HEK293 (cell line): ENCODE data around the gene KCNJ9.

Experiments used
- CTCF ChIA-PET: fragments of 350-600 bp; formaldehyde crosslinking; extraction: SDS; loops from one replicate; lab custom pipeline; 2021; ENCODE audit warnings: antibody characterized with exemption; lab: Yijun Ruan, JAX
- POLR2A ChIA-PET: fragments of 300-600 bp; formaldehyde crosslinking; extraction: SDS; loops from one replicate; lab custom pipeline; 2020; ENCODE audit warnings: antibody characterized with exemption, inconsistent platforms; lab: Yijun Ruan, JAX
- H3K27ac ChIP-seq: fragments of 200-500 bp; sonication (Bioruptor generic); 2 replicates; pipeline ENCODE4 v1.5.1; 2014; ENCODE audit warnings: low read depth, low read length, control low read depth, inconsistent platforms; ENCODE audit errors: extremely low read depth
- H3K36me3 ChIP-seq, 2 experiments: fragments of 200-500 bp in 1 of 2; sonication (Bioruptor generic) in 1 of 2; 1 replicate in 1 of 2; 2 replicates in 1 of 2; pipeline ENCODE4 v1.5.1; 2014 to 2017; ENCODE audit warnings: inconsistent platforms in 2 of 2, low read length in 2 of 2; ENCODE audit not compliant: control insufficient read depth in 2 of 2, insufficient read depth in 1 of 2
- H3K4me1 ChIP-seq: fragments of 200-500 bp; sonication (Bioruptor generic); 2 replicates; pipeline ENCODE4 v1.5.1; 2014; ENCODE audit warnings: mild to moderate bottlenecking, low read length, inconsistent platforms; ENCODE audit not compliant: control insufficient read depth, insufficient read depth
- H3K4me3 ChIP-seq: 2 replicates; pipeline ENCODE4 v1.5.1; 2011; ENCODE audit warnings: low read depth, mild to moderate bottlenecking, control low read depth, low read length, moderate library complexity
- H3K9me3 ChIP-seq: fragments of 200-500 bp; sonication (Bioruptor generic); 2 replicates; pipeline ENCODE4 v1.5.1; 2014; ENCODE audit warnings: low read depth, low read length, inconsistent platforms; ENCODE audit not compliant: control insufficient read depth, insufficient read depth
- BCL11A ChIP-seq: fragments of 450-650 bp; formaldehyde crosslinking; IDR thresholded peaks from 2 replicates; pipeline ENCODE4 v1.5.1; 2016; ENCODE audit warnings: low read depth, missing biosample characterization, missing genetic modification characterization
- KLF17 ChIP-seq: fragments of 450-650 bp; formaldehyde crosslinking; IDR thresholded peaks from 2 replicates; pipeline ENCODE4 v1.5.1; 2016; ENCODE audit warnings: missing biosample characterization, missing genetic modification characterization
- OSR2 ChIP-seq: fragments of 450-650 bp; formaldehyde crosslinking; IDR thresholded peaks from 2 replicates; pipeline ENCODE4 v1.5.1; 2016; ENCODE audit warnings: missing biosample characterization, missing genetic modification characterization
- SALL2 ChIP-seq: fragments of 450-650 bp; formaldehyde crosslinking; IDR thresholded peaks from 2 replicates; pipeline ENCODE4 v1.5.0; 2017; ENCODE audit warnings: missing biosample characterization, mild to moderate bottlenecking, missing genetic modification characterization, borderline replicate concordance
- YY1 ChIP-seq: fragments of 450-650 bp; formaldehyde crosslinking; IDR thresholded peaks from 2 replicates; pipeline ENCODE4 v1.5.1; 2018; ENCODE audit warnings: missing biosample characterization, missing genetic modification characterization
- ZBTB1 ChIP-seq: fragments of 450-650 bp; formaldehyde crosslinking; IDR thresholded peaks from 2 replicates; pipeline ENCODE4 v1.5.1; 2016; ENCODE audit warnings: missing biosample characterization, missing genetic modification characterization
- ZBTB11 ChIP-seq: fragments of 450-650 bp; formaldehyde crosslinking; conservative IDR thresholded peaks from 2 replicates; pipeline ENCODE4 v1.5.1; 2016; ENCODE audit warnings: low read depth, missing biosample characterization, missing genetic modification characterization
- ZBTB17 ChIP-seq: fragments of 450-650 bp; formaldehyde crosslinking; IDR thresholded peaks from 2 replicates; pipeline ENCODE4 v1.5.1; 2016; ENCODE audit warnings: missing biosample characterization, missing genetic modification characterization
- ZNF148 ChIP-seq: fragments of 450-650 bp; formaldehyde crosslinking; IDR thresholded peaks from 2 replicates; pipeline ENCODE4 v1.5.0; 2017; ENCODE audit warnings: missing biosample characterization, missing genetic modification characterization, borderline replicate concordance
- ZNF16 ChIP-seq: fragments of 450-650 bp; formaldehyde crosslinking; IDR thresholded peaks from 2 replicates; pipeline ENCODE4 v1.5.1; 2016; ENCODE audit warnings: low read depth, missing biosample characterization, missing genetic modification characterization
- ZNF211 ChIP-seq: fragments of 450-650 bp; formaldehyde crosslinking; IDR thresholded peaks from 2 replicates; pipeline ENCODE4 v1.5.1; 2016; ENCODE audit warnings: low read depth, missing biosample characterization, missing genetic modification characterization
- ZNF473 ChIP-seq: fragments of 450-650 bp; formaldehyde crosslinking; IDR thresholded peaks from 2 replicates; pipeline ENCODE4 v1.5.1; 2017; ENCODE audit warnings: missing biosample characterization, missing genetic modification characterization
- ZNF629 ChIP-seq: fragments of 450-650 bp; formaldehyde crosslinking; IDR thresholded peaks from 2 replicates; pipeline ENCODE4 v1.5.1; 2017; ENCODE audit warnings: missing biosample characterization, missing genetic modification characterization
- ZNF639 ChIP-seq: fragments of 450-650 bp; formaldehyde crosslinking; IDR thresholded peaks from 2 replicates; pipeline ENCODE4 v1.5.1; 2016; ENCODE audit warnings: missing biosample characterization, missing genetic modification characterization
- ZNF645 ChIP-seq: fragments of 450-650 bp; formaldehyde crosslinking; IDR thresholded peaks from 2 replicates; pipeline ENCODE4; 2016; ENCODE audit warnings: missing biosample characterization, missing genetic modification characterization
- ZNF664 ChIP-seq: fragments of 450-650 bp; formaldehyde crosslinking; IDR thresholded peaks from 2 replicates; pipeline ENCODE4 v1.5.1; 2016; ENCODE audit warnings: missing biosample characterization, missing genetic modification characterization
- ZNF692 ChIP-seq: fragments of 450-650 bp; formaldehyde crosslinking; IDR thresholded peaks from 2 replicates; pipeline ENCODE4 v1.5.1; 2016; ENCODE audit warnings: missing biosample characterization, missing genetic modification characterization
- ZXDB ChIP-seq: fragments of 450-650 bp; formaldehyde crosslinking; IDR thresholded peaks from 2 replicates; pipeline ENCODE4 v1.5.1; 2016; ENCODE audit warnings: missing biosample characterization, missing genetic modification characterization

KCNJ9 gene

GRCh38 chr1:160127381-160127780 is 46.0 kb downstream of the KCNJ9 start:
- TF ChIP-seq KLF17 (no peak), ZBTB1 (no peak), ZNF473 (no peak), ZBTB11 (no peak), ZBTB17 (tag by site-specific recombination) (no peak), SALL2 (tag by site-specific recombination) (no peak), ZNF211 (no peak), ZNF639 (tag by site-specific recombination) (no peak), ZNF148 (tag by site-specific recombination) (no peak), ZNF645 (tag by site-specific recombination) (no peak), BCL11A (tag by site-specific recombination) (no peak), ZNF629 (tag by site-specific recombination) (no peak), OSR2 (tag by site-specific recombination) (no peak), ZNF664 (tag by site-specific recombination) (no peak), ZNF692 (no peak), ZNF16 (tag by site-specific recombination) (no peak), YY1 (no peak), ZXDB (tag by site-specific recombination) (no peak)
- TF ChIP-seq, all 188 proteins: peak for 0
- POLR2A ChIA-PET = no interaction called here
- no peak overlapping the region for H3K27ac ChIP-seq
- no peaks in the 10 kb centered on the region for H3K4me1 ChIP-seq
- no peak overlapping the region for H3K4me3 ChIP-seq
- CTCF ChIA-PET = interaction anchor here (0.7 to 2.5 kb wide), 8 partner anchors 10 to 177 kb away, joined by 3 to 6 read pairs (median 3); no protein-coding TSS in a partner anchor
- no peaks in the 10 kb centered on the region for H3K9me3 ChIP-seq
- H3K36me3 ChIP-seq = no peaks in the 10 kb centered on the region
